Stomach (tissue), 9 donors: ENCODE results near the gene GCH1. TPM values are rescaled to one million over a fixed set of nuclear protein-coding genes. Genes with fewer than 3 reads are reported as not detected.
A peak's percentile ranks its signal among the peaks of the same experiment; 100 is the strongest.

Source experiments
- DNase-seq, 2 donors: peaks; one replicate each; pipeline versions ENCODE4 v3.0.0 to v3.0.0-alpha.2; 2013 to 2019
- H3K27ac ChIP-seq, 5 donors: fragments of 200-600 bp in 4 of 5; sonication (generic) in 4 of 5; one replicate each; pipeline ENCODE4 v1.5.1; 2013 to 2019; ENCODE audit warnings: mild to moderate bottlenecking in 1 of 5, moderate library complexity in 1 of 5
- H3K27me3 ChIP-seq, 3 donors: fragments of 200-600 bp; sonication (generic); one replicate each; pipeline ENCODE4 v1.5.1; 2017 to 2019; ENCODE audit warnings: mixed run types in 1 of 3
- H3K36me3 ChIP-seq, 4 donors: fragments of 200-600 bp; sonication (generic); 1 replicate in 3 of 4; 2 replicates in 1 of 4; pipeline ENCODE4 v1.5.1; 2016 to 2019
- H3K4me1 ChIP-seq, 4 donors: fragments of 200-600 bp; sonication (generic); one replicate each; pipeline ENCODE4 v1.5.1; 2016 to 2019
- H3K4me3 ChIP-seq, 4 donors: fragments of 200-600 bp; sonication (generic) in 3 of 4; one replicate each; pipeline ENCODE4 v1.5.1; 2016 to 2019; ENCODE audit warnings: mild to moderate bottlenecking in 1 of 4
- H3K9me3 ChIP-seq, 4 donors: fragments of 200-600 bp; sonication (generic); one replicate each; pipeline ENCODE4 v1.5.1; 2016 to 2019
- CTCF ChIP-seq, 7 experiments: fragments of 450-650 bp in 4 of 7; fragments of 200-600 bp in 3 of 7; sonication (generic) in 3 of 7; IDR thresholded peaks; one replicate each; pipeline ENCODE4 v1.5.1; 2016 to 2019; ENCODE audit warnings: antibody characterized with exemption in 7 of 7, control low read depth in 2 of 7, mild to moderate bottlenecking in 1 of 7
- EP300 ChIP-seq: sonication (generic); formaldehyde crosslinking; IDR thresholded peaks from one replicate; pipeline ENCODE4 v1.6.1; 2017; ENCODE audit warnings: antibody characterized with exemption
- POLR2A ChIP-seq, 4 donors: fragments of 450-650 bp; IDR thresholded peaks; one replicate each; pipeline ENCODE4 v1.6.1; 2016; ENCODE audit warnings: antibody characterized with exemption in 4 of 4, control low read depth in 2 of 4, mild to moderate bottlenecking in 1 of 4, moderate library complexity in 1 of 4
- POLR2AphosphoS5 ChIP-seq, 3 donors: sonication (generic); formaldehyde crosslinking; IDR thresholded peaks; one replicate each; pipeline ENCODE4 v1.6.1; 2016; ENCODE audit warnings: antibody characterized with exemption in 3 of 3
- WGBS, 5 donors: extraction: QIAGEN DNeasy Blood & Tissue Kit in 3 of 5; methylation state at CpG; one replicate each; pipeline versions ENCODE4 v1.1.5 to v1.1.7; 2013 to 2018; 5-methylcytosine and 5-hydroxymethylcytosine counted together
- intact Hi-C: fragments of 100-400 bp; cut with DNase I; formaldehyde crosslinking; loops from one replicate; pipeline ENCODE4 v1.15.1; 2023; ENCODE audit warnings: low total_unique reads
- polyA plus RNA-seq, 3 donors: library from polyadenylated mRNA; stranded (reverse); fragments of 200-250 nt; gene quantifications; one replicate each; pipeline ENCODE4 v1.2.3, GENCODE V29; 2013
- total RNA-seq, 5 donors: library from RNA; depleted of rRNA; stranded (reverse); fragments of >200 nt; gene quantifications; one replicate each; pipeline versions ENCODE4 v1.1.0 to v1.2.3, GENCODE V29; 2014 to 2016
- donor health status: healthy with polysubstance abuse.
- donor health status: Bipolar disorder and iron deficiency.
- donor health status: healthy.

GCH1 gene
- total and polyA plus RNA-seq, 8 donors = 0.58 to 52.1 (median 10.4) TPM

GRCh38 chr14:54944737-54945391 lies 42.2 kb upstream of the GCH1 start:
- Histone ChIP-seq H3K9me3 (peaks cover 0 to 4% (median 0%) of the 10 kb centered on the region in 4 donors), H3K27me3 (no peaks in the 10 kb centered on the region), H3K4me3 (no peak overlapping the region), H3K4me1 (no peaks in the 10 kb centered on the region), H3K27ac (no peak overlapping the region), H3K36me3 (peaks cover 0 to 12% (median 5%) of the 10 kb centered on the region in 4 donors)
- DNase-seq = no peak
- intact Hi-C loops = no loop called here
- 93 to 96% (median 94%) methylated on average over 9 of the region's 9 CpGs for WGBS, 5 donors
- no peak for TF ChIP-seq EP300

- 88 to 97% (median 94%) methylated on average over 4 of the region's 4 CpGs for WGBS, 5 donors
- TF ChIP-seq POLR2AphosphoS5 (IDR thresholded peaks at IDR 0.05) = no peak
- TF ChIP-seq EP300 = no peak
- no peak for TF ChIP-seq POLR2A (IDR thresholded peaks at IDR 0.05)
- TF ChIP-seq CTCF (IDR thresholded peaks at IDR 0.05) = no peak
- H3K27me3 ChIP-seq = no peaks in the 10 kb centered on the region
- DNase-seq = peak in 1 of 2 donors; percentile 9
- no peaks in the 10 kb centered on the region for H3K9me3 ChIP-seq
- no peak overlapping the region for H3K27ac ChIP-seq
- intact Hi-C loops = no loop called here
- H3K4me1 ChIP-seq = no peaks in the 10 kb centered on the region
- peaks cover 0 to 4% (median 2%) of the 10 kb centered on the region in 4 donors for H3K36me3 ChIP-seq
- no peak overlapping the region for H3K4me3 ChIP-seq
These were observed 40.3 kb upstream of the GCH1 start for GRCh38 chr14:54942913-54943312.

DNA sequence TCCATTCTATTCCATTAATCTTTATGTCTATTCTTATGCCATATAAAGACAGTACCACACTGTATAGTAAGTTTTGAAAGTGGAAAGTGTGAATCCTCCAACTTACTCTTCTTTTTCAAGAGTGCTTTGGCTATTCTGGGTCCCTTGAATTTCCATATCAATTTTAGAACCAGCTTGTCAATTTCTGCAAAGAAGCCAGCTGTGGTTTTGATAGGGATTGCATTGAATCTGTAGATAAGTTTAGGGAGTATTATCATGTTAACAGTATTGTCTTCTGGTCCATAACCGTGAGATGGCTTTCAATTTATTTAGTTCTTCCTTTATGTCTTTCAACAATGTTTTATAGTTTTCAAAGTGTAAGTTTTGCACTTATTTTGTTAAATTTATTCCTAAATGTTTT lies 34.2 kb upstream of the GCH1 start:
- 87 to 100% (median 94%) methylated on average over 1 of the region's 1 CpG for WGBS, 5 donors
- Histone ChIP-seq H3K27me3 (no peaks in the 10 kb centered on the region), H3K4me1 (no peaks in the 10 kb centered on the region), H3K9me3 (no peaks in the 10 kb centered on the region), H3K4me3 (no peak overlapping the region), H3K36me3 (peaks cover 0 to 4% (median 0%) of the 10 kb centered on the region in 4 donors), H3K27ac (no peak overlapping the region)
- intact Hi-C loops = no loop called here
- TF ChIP-seq CTCF (IDR thresholded peaks at IDR 0.05) (no peak), POLR2AphosphoS5 (IDR thresholded peaks at IDR 0.05) (no peak), EP300 (no peak), POLR2A (IDR thresholded peaks at IDR 0.05) (no peak)
- DNase-seq = no peak

- intact Hi-C loops = no loop called here
- no peak overlapping the region for H3K27ac ChIP-seq
- no peaks in the 10 kb centered on the region for H3K27me3 ChIP-seq
- no peaks in the 10 kb centered on the region for H3K9me3 ChIP-seq
- H3K4me3 ChIP-seq = no peak overlapping the region
- WGBS, 5 donors = 92 to 100% (median 96%) methylated on average over 5 of the region's 5 CpGs
- no peak for TF ChIP-seq CTCF (IDR thresholded peaks at IDR 0.05)
- TF ChIP-seq POLR2A (IDR thresholded peaks at IDR 0.05) = no peak
- TF ChIP-seq POLR2AphosphoS5 (IDR thresholded peaks at IDR 0.05) = no peak
- no peak for TF ChIP-seq EP300
- H3K4me1 ChIP-seq = no peaks in the 10 kb centered on the region
- peaks cover 0 to 2% (median 0%) of the 10 kb centered on the region in 4 donors for H3K36me3 ChIP-seq
- no peak for DNase-seq
These were observed 33.3 kb upstream of the GCH1 start for GRCh38 chr14:54935958-54936357.

- 47 to 50% (median 49%) methylated on average over 2 of the region's 2 CpGs for WGBS, 5 donors
- no peaks in the 10 kb centered on the region for H3K27me3 ChIP-seq
- no peak overlapping the region for H3K27ac ChIP-seq
- H3K9me3 ChIP-seq = no peaks in the 10 kb centered on the region
- TF ChIP-seq EP300 = no peak
- TF ChIP-seq POLR2AphosphoS5 (IDR thresholded peaks at IDR 0.05) = no peak
- TF ChIP-seq POLR2A (IDR thresholded peaks at IDR 0.05) = no peak
- TF ChIP-seq CTCF (IDR thresholded peaks at IDR 0.05) = no peak
- H3K4me3 ChIP-seq = no peak overlapping the region
- no peaks in the 10 kb centered on the region for H3K36me3 ChIP-seq
- no peak for DNase-seq
- intact Hi-C loops = no loop called here
- H3K4me1 ChIP-seq = no peaks in the 10 kb centered on the region
These were observed 32.5 kb upstream of the GCH1 start for GRCh38 chr14:54935100-54935499.
